Measurements from ENCODE around the gene ALG14. TPM values are rescaled to one million over a fixed set of nuclear protein-coding genes. Genes with fewer than 3 reads are reported as not detected.

ALG14 gene
- total RNA-seq, 2 experiments from 2014 or later: 2.3 to 3.4 TPM

DNA sequence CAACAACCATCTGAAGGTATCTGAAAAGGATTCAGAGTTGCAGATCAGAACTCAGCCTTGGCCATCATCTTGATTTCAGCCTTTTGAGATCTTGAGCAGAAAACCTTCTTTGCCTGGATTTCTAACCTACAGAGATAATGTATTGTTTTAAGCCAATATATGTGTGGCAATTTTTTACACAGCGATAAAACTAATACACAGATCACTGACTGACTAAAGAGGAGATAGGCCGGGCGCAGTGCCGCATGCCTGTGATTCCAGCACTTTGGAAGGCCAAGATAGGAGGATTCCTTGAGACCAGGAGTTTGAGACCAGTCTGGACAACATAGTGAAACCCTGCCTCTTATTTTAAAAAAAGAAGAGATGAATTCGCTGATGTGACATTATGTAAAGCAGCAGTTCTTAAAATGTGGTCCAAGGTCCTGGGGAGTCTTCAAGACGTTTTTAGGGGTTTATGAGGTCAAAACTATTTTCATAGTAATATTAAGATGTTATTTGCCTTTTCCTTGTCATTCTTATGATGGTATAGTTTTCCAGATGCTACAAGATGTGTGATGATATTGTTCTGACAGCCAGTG, 95.7 kb downstream of the ALG14 start:
- H3K36me3 Mint-ChIP-seq (ENCODE audit: low read depth): no peaks in the 10 kb centered on the region
- H3K9me3 Mint-ChIP-seq: no peaks in the 10 kb centered on the region
- H3K4me1 Mint-ChIP-seq: peaks cover 4% of the 10 kb centered on the region
- POLR2A ChIA-PET: no interaction called here
- H3K27ac Mint-ChIP-seq: no peak overlapping the region
- no peak for DNase-seq
- H3K4me3 Mint-ChIP-seq: no peak overlapping the region
- CTCF ChIA-PET: no interaction called here
- no peaks in the 10 kb centered on the region for H3K27me3 Mint-ChIP-seq

DNA sequence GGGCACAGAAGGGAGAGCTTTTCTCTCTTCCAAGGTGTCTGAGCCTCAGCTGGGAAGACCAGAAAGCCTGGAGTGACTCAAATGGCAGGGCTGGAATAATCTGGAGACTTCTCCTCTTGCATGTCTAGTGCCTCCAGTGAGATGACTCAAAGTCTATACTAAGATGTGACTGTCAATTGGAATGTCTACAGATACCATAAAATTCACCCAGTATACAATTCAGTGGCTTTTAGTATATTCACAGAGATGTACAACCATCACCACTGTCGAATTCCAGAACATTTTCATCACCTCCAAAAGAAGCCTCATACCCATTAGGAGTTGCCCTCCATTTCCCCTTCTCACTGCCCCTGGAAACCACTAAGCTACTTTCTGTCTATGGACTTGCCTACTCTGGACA, 97.9 kb downstream of the ALG14 start:
- Mint-ChIP-seq H3K9me3 (no peaks in the 10 kb centered on the region), H3K4me1 (no peaks in the 10 kb centered on the region), H3K27me3 (no peaks in the 10 kb centered on the region), H3K36me3 (ENCODE audit: low read depth) (no peaks in the 10 kb centered on the region), H3K27ac (no peak overlapping the region), H3K4me3 (no peak overlapping the region)
- POLR2A ChIA-PET: no interaction called here
- CTCF ChIA-PET: no interaction called here
- DNase-seq: no peak

DNA sequence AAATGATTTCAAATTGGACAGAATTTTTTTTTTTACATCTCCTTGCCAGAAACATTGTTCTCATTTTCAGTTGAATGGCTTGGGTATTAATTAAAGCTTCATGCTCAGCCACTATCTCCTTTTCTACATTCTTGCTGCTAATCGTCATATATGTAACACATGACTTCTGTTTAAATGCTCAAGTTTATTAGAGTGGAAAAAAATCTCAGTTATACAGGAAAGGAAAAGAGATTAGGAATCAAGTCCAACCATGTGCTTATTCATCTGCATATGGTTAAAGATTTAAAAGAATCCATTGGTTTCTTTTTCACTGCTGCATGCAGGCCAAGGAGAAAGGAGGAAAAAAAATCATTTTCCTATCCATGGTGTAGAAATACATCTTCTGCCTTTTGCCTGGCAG, 98.5 kb downstream of the ALG14 start:
- Mint-ChIP-seq H3K27me3 (no peaks in the 10 kb centered on the region), H3K9me3 (no peaks in the 10 kb centered on the region), H3K36me3 (ENCODE audit: low read depth) (no peaks in the 10 kb centered on the region), H3K27ac (no peak overlapping the region), H3K4me1 (no peaks in the 10 kb centered on the region), H3K4me3 (no peak overlapping the region)
- CTCF ChIA-PET: no interaction called here
- DNase-seq: no peak
- POLR2A ChIA-PET: no interaction called here

DNA sequence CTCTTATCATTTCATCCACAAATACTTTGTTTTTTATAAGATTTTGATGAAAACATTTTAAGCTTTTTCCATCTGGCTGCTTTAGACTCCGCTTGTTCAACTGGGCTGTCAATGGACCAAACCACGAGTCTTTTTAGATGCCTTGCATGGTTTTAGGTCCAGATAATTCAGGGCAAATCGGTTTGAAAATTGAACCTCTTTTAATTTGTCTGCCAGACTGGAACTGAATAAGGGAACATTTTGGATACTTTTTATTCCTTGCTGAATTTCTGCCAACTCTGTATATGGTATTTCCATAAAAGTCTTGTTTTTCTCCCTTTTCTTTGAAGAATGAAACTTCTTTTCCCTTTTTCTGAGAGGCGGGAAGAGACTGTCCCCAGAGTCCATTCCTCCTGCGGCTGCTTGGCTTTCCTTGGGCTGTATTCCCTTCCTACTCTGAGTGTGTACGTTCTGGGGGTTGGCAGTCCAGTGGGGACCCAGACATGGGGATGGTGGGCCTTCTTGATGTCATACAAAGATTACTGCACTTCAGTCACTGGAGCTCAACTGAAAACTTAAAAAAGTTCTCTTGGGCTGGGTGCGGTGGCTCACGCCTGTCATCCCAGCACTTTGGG, 99.3 kb downstream of the ALG14 start:
- H3K4me3 Mint-ChIP-seq: no peak overlapping the region
- no peaks in the 10 kb centered on the region for H3K27me3 Mint-ChIP-seq
- no peaks in the 10 kb centered on the region for H3K36me3 Mint-ChIP-seq (ENCODE audit: low read depth)
- CTCF ChIA-PET: no interaction called here
- no peaks in the 10 kb centered on the region for H3K9me3 Mint-ChIP-seq
- POLR2A ChIA-PET: no interaction called here
- no peak for DNase-seq
- no peak overlapping the region for H3K27ac Mint-ChIP-seq
- H3K4me1 Mint-ChIP-seq: no peaks in the 10 kb centered on the region

DNA sequence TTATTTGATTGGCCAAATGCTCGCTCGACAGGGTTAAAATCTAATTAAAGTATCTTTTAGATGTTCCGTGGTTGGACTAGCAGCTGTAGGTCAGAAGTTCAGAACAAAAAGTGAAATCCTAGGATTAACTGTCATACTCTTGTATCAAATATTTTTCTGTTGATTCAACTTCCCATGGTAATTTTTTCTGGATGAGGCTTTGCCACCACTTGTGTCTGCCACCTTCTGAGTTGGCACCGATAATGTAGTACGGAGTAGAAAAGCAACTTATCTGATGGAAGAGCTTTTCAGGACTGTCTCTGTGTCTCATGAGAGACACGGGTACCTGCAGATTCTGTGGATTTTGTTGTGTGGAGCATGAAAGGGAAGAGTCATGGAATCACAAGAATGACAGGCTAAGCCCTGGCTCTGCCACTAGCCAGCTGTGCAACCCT, 101.2 kb downstream of the ALG14 start:
- POLR2A ChIA-PET: no interaction called here
- H3K4me1 Mint-ChIP-seq: no peaks in the 10 kb centered on the region
- no peaks in the 10 kb centered on the region for H3K9me3 Mint-ChIP-seq
- H3K27me3 Mint-ChIP-seq: no peaks in the 10 kb centered on the region
- DNase-seq: no peak
- H3K4me3 Mint-ChIP-seq: no peak overlapping the region
- CTCF ChIA-PET: no interaction called here
- H3K27ac Mint-ChIP-seq: no peak overlapping the region
- no peaks in the 10 kb centered on the region for H3K36me3 Mint-ChIP-seq (ENCODE audit: low read depth)

DNA sequence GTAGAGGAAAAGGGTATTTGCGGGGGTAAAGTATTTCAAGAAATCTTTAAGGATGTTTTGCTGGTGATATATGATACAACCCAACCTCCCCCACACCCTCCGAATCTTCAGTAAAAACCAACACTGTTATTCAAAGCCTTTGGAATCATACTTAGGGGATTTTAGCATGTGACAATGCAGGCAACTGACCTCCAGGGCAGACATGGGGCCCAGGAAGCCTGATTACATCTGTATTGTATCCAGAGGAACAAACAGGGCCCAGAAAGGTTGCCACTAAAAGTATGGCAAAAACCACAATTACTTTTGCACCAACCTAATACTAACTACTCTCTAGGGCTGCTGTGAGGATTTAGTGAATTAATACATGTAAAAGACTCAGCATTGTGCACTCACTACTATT, 102.0 kb downstream of the ALG14 start:
- ChIA-PET CTCF (no interaction called here), POLR2A (no interaction called here)
- Mint-ChIP-seq H3K27ac (no peak overlapping the region), H3K27me3 (no peaks in the 10 kb centered on the region), H3K9me3 (no peaks in the 10 kb centered on the region), H3K4me1 (no peaks in the 10 kb centered on the region), H3K36me3 (ENCODE audit: low read depth) (no peaks in the 10 kb centered on the region), H3K4me3 (no peak overlapping the region)
- no peak for DNase-seq

DNA sequence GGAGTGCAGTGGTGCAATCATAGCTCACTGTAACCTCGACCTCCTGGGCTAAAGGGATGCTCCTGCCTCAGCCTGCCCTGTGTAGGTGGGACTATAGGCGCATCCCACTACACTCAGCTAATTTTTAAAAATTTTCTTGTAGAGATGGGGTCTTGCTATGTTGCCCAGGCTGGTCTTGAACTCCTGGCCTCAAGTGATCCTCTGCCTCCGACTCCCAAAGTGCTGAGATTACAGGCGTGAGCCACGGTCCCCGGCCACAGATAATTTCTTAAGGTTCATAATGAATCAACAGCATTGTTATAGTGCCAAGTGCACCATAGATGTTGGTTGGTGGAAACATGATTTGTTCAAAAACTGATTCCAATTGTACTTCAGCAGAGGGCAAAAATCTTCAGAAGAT, 103.6 kb downstream of the ALG14 start:
- Mint-ChIP-seq H3K4me1 (no peaks in the 10 kb centered on the region), H3K9me3 (no peaks in the 10 kb centered on the region), H3K36me3 (ENCODE audit: low read depth) (no peaks in the 10 kb centered on the region), H3K27ac (no peak overlapping the region), H3K4me3 (no peak overlapping the region), H3K27me3 (no peaks in the 10 kb centered on the region)
- no peak for DNase-seq
- ChIA-PET POLR2A (no interaction called here), CTCF (no interaction called here)

DNA sequence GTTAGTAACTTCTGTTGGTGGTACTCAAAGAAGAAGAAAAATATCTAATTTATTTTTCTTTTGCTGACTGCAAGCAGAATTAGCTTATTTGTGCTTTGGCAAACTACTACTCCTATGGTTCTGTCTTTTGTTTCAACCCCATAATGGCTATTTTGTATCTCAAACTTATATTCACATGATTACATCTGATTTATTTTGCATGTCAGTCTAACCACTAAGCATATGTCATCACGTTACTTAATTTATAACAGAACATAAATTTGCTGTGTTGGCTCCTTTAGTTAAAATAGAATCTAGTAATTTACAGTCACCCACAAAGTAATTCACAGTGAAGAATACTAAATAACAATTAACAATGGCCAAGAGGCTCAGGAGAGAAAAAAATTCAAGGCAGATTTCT, 106.7 kb downstream of the ALG14 start:
- DNase-seq: no peak
- H3K27me3 Mint-ChIP-seq: no peaks in the 10 kb centered on the region
- H3K9me3 Mint-ChIP-seq: no peaks in the 10 kb centered on the region
- H3K27ac Mint-ChIP-seq: no peak overlapping the region
- peaks cover 2% of the 10 kb centered on the region for H3K36me3 Mint-ChIP-seq (ENCODE audit: low read depth)
- no peak overlapping the region for H3K4me3 Mint-ChIP-seq
- CTCF ChIA-PET: interaction anchor here (0.6 kb wide), 1 partner anchor 790 kb away, joined by 3 read pairs; no protein-coding TSS in a partner anchor
- POLR2A ChIA-PET: no interaction called here
- H3K4me1 Mint-ChIP-seq: peaks cover 18% of the 10 kb centered on the region

DNA sequence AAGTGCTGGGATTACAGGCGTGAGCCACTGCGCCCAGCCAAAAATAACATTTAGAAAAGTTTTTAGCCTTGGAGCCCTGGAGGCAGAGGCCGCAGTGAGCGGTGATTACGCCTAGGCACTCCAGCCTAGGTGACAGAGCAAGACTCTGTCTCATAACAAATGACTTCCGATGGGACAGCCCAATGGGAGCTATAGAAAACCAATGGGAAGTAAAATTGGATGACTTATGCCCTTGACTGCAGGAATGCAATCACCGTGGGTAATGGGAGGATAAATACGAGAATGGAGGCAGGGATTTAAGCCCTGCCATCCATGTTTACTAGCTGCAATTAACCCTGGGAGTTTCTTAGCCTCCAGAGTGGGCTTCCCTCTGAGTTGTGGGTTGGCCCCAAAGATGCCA, 108.9 kb downstream of the ALG14 start:
- peaks cover 18% of the 10 kb centered on the region for H3K4me1 Mint-ChIP-seq
- H3K36me3 Mint-ChIP-seq (ENCODE audit: low read depth): peaks cover 2% of the 10 kb centered on the region
- ChIA-PET POLR2A (no interaction called here), CTCF (interaction anchor here (0.7 to 1.0 kb wide), 2 partner anchors 9 to 207 kb away, joined by 3 to 4 read pairs; no protein-coding TSS in a partner anchor)
- H3K9me3 Mint-ChIP-seq: no peaks in the 10 kb centered on the region
- no peak for DNase-seq
- H3K4me3 Mint-ChIP-seq: no peak overlapping the region
- H3K27ac Mint-ChIP-seq: no peak overlapping the region
- no peaks in the 10 kb centered on the region for H3K27me3 Mint-ChIP-seq

DNA sequence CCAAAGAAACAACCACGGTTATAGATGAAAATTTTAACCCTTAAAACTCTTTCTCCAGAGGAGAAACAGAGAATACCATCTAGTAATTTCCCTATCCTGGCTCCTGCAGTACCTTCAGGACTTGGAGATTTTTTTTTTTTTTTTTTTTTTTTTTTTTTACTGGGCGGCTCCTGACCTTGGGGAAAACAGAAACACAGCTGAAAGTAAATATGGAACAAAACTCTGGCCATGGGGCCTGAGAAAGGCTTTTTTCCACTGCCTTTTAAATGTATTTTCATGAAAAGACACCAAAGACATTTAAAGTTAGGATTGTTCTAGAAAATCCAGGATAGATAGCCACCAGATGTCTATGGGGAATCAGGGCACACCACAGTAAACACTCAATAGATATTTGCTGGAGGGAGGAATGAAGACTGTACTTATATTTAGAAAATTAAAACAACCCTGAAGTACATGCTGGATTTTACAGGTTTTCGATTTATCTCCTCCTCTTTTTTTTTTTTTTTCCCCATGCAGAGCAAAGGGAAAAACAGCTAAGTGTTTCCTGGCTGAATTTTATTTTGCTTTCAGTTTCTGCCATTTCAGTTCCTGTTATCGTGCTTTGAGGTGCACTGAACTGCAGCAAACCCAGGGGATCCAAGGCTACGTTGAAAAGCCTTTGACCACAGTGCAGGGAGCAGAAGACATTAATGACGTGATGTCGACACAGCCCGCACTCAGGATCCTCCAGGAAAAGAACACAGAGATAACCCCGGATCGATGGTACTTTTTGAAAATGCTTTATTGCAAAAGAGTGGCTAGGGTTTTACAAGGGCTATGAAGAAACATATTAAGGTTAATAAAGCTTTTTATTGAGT, 110.1 kb downstream of the ALG14 start:
- no peaks in the 10 kb centered on the region for H3K9me3 Mint-ChIP-seq
- H3K27ac Mint-ChIP-seq: peak overlapping the region; percentile 97
- H3K27me3 Mint-ChIP-seq: no peaks in the 10 kb centered on the region
- peaks cover 2% of the 10 kb centered on the region for H3K36me3 Mint-ChIP-seq (ENCODE audit: low read depth)
- ChIA-PET POLR2A (interaction anchor here (0.6 kb wide), 1 partner anchor 20 kb away, joined by 5 read pairs; no protein-coding TSS in a partner anchor), CTCF (no interaction called here)
- peaks cover 18% of the 10 kb centered on the region for H3K4me1 Mint-ChIP-seq
- H3K4me3 Mint-ChIP-seq: peak overlapping the region; percentile 78
- peak; percentile 54 for DNase-seq

DNA sequence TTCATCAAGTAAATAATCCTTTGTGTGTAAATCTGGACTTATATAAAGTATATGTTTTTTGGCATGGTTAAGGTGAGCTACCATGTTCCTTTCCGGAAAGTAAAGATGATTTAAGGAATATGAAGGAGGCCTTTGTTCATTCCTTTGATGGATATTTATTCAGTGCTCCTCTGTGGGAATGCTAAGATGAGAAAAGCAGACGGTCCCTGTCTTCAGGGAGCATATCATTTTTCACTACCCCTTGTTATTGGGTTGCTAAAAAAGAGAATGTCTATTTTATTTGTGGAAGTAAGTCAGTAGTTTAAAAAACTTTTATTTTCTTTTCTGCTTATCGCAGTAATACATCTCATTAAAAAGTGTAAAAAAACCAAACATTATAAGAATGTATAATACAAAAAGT, 110.8 kb downstream of the ALG14 start:
- Mint-ChIP-seq H3K4me3 (no peak overlapping the region), H3K9me3 (no peaks in the 10 kb centered on the region), H3K27ac (peak overlapping the region; percentile 97), H3K27me3 (no peaks in the 10 kb centered on the region), H3K36me3 (ENCODE audit: low read depth) (peaks cover 2% of the 10 kb centered on the region), H3K4me1 (peaks cover 18% of the 10 kb centered on the region)
- CTCF ChIA-PET: no interaction called here
- POLR2A ChIA-PET: no interaction called here
- DNase-seq: no peak

DNA sequence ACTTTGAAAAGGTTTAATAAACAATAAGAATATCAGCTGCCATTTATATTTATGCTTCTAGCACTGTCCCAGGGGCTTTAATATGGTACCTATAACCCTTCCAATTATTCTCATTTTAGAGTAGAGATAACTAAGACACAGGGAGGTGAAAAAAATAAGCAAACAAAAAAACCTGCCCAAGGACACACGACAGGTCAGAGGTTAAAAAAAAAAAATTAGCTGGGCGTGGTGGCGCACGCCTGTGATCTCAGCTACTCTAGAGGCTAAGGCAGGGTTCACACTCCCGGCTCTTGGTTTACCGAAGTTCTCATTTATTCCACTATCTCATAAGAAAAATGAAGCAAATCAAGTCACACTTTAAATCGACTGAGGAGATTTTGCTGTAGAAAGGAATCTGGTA, 111.2 kb downstream of the ALG14 start:
- CTCF ChIA-PET: no interaction called here
- Mint-ChIP-seq H3K27ac (peak overlapping the region; percentile 97), H3K36me3 (ENCODE audit: low read depth) (peaks cover 2% of the 10 kb centered on the region), H3K4me1 (peaks cover 18% of the 10 kb centered on the region), H3K4me3 (no peak overlapping the region), H3K9me3 (no peaks in the 10 kb centered on the region), H3K27me3 (no peaks in the 10 kb centered on the region)
- DNase-seq: no peak
- POLR2A ChIA-PET: no interaction called here

DNA sequence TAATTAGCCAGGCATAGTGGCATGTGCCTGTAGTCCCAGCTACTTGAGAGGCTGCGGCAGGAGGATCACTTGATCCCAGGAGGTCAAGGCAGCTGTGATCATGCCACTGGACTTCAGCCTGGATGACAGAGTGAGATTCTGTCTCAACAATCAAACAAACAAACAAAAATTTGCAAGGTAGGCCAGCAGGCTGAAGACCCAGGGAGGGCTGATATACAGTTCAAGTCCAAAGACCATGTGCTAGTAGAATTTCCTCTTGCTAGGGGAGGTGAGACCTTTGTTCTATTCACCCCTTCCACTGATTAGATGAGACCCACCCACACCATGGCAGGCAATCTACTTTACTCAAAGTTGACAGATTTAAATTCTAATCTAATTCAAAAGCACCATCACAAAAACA, 114.7 kb downstream of the ALG14 start:
- H3K36me3 Mint-ChIP-seq (ENCODE audit: low read depth): peaks cover 2% of the 10 kb centered on the region
- peaks cover 16% of the 10 kb centered on the region for H3K4me1 Mint-ChIP-seq
- CTCF ChIA-PET: no interaction called here
- H3K27me3 Mint-ChIP-seq: no peaks in the 10 kb centered on the region
- POLR2A ChIA-PET: no interaction called here
- H3K9me3 Mint-ChIP-seq: no peaks in the 10 kb centered on the region
- H3K27ac Mint-ChIP-seq: no peak overlapping the region
- no peak for DNase-seq
- no peak overlapping the region for H3K4me3 Mint-ChIP-seq

Data from activated CD4-positive, alpha-beta T cell treated with anti-CD3 and anti-CD28 coated beads, Interleukin-2, amount 10 ng/mL, durations not matched to agents 7 days and 5 days (primary cell).